HG03060 (cell line): ENCODE results near the gene KRT15.

Experiments used
- ATAC-seq: cut with Tn5 transposase; IDR thresholded peaks from one replicate; pipeline ENCODE4 v1.9.1; 2021; ENCODE audit warnings: low read depth, moderate number of reproducible peaks; ENCODE audit not compliant: unreplicated experiment

KRT15 gene

GRCh38 chr17:41518789-41519449 lies at the start of gene KRT15:
KRT15 (minus strand) TSS chr17:41518890; CDS start chr17:41518827, 63 bp downstream.
- no peak for ATAC-seq

DNA sequence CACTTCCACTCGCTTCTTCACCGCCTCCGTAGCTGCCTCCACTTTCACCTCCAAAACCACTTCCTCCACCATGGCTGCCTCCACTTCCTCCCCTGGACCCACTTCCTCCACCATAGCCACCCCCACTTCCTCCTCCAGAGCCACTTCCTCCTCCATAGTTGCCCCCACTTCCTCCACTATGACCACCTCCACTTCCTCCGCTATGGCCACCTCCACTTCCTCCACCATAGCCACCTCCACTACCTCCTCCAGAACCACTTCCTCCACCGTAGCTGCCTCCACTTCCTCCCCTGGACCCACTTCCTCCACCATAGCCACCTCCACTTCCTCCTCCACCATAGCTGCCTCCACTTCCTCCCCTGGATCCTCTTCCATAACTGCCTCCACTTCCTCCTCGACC lies 48.6 kb upstream of the KRT15 start:
- no peak for ATAC-seq

DNA sequence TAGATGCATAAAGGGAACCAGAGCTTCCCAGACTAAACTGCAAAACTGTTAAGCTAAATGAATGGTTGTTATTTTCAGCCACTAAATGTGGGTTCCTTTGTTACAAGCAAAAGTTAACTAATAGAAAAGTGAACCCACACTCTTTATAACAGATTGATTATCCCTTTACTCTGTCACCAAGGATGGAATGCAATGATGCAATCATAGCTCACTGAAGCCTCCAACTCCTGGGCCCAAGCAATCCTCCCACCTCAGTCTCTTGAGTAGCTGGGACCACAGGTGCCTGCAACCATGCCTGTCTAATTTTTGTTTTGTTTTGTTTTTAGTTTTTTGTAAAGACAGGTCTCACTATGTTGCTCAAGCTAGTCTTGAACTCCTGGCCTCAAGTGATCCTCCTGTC lies 46.6 kb upstream of the KRT15 start:
- ATAC-seq: no peak

DNA sequence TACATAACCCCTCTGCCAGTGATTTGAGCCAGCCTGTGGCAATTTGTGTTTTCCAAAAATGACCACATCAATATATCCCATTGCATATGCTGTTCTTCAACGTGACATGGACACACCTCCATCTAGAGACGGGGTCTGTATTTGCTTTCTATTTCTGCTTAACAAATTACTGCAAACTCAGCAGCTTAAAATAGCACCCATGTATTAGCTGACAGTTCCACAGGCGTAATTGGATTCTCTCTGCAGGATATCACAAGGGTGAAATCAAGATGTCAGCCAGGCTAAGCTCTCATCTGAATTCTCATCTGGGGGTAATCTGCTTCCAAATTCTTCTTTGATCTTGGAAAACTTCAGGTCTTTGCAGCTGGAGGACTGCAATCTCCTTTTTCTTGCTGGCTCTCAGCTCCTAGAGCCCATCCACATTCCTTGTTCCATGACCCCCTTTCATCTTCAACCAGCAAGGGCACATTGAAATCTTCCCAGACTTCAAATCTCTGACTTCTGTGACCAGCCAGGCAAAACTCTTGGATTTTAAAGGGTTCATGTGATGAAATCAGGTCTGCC lies 45.0 kb upstream of the KRT15 start:
- ATAC-seq: no peak

- no peak for ATAC-seq
Observed at GRCh38 chr17:41561554-41561953, 42.9 kb upstream of the KRT15 start.

DNA sequence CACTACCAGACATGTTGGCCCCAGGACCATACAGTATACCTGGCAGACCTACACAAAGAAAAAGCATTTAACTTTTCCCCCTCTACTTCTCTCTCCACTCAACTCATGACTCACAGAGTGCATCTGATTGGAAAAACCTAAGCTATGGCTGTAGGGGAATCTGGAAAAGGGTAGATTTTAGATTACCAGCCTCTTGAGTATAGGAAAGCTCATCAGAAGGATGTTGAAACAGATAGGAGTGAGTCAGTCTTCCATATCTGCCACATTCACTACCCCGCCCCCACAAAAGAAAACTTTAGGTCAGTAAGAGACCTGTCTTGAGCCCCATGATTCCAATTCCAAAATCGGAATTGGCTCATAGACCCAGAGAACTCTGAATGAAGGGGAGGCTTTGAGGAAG lies 40.9 kb upstream of the KRT15 start:
- no peak for ATAC-seq

GRCh38 chr17:41556931-41557330 lies 38.2 kb upstream of the KRT15 start:
- no peak for ATAC-seq

DNA sequence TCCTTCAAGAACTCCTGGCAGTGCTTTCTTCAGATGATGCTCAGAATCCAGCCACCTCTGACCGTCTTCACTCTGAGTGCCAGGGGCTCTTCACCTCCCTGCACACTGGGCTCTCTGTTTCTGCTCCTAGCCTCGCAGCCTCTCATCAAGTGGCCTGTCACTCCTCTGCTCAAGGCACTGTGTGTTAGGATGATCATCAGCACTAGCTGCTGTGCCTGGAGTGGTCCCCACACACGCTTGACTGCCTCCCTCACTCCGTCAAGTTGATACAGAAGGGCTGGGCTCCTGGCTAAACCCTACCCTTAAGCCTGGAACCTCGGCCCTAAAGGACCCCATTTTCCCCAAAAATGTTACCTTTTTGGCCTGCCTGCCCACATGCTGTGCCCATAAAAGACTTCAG lies 37.6 kb upstream of the KRT15 start:
- ATAC-seq: no peak

DNA sequence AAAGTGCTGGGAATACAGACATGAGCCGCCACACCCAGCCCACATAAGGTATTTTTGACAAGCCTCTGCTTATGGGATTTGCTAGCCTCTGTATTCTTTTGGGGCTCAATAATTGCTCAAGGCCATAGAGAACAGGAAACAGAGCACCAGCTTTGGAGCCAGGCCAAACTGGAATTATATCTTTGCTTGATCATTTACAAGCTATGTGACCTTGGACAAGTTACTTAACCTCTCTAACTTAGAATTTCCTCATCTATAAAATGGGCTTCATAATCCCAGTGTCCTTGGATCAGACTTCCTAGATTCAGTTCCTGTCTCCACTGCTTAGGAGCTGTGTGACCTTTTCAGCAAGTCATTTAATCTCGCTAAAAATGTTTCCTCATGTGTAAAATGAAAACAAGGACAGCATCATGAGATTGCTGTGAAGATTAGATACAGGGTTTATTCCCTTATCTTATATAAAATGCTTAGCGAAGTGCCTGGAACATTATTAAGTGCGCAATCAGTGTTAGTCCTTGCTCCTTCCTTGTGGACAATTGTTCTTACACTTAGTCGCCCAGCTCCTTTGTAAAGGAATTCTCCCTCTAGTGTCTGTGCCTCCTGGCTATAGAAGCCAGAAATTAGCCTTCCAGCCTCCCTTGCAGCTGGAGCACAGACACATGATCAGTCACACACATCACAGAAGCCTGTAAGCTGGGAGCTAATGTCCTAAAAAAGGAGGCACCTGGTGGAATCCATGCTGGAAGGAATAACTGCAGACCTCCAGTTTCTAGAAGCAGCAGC lies 36.6 kb upstream of the KRT15 start:
- ATAC-seq: no peak

- ATAC-seq: no peak
Observed at GRCh38 chr17:41553987-41554680, 35.4 kb upstream of the KRT15 start.

DNA sequence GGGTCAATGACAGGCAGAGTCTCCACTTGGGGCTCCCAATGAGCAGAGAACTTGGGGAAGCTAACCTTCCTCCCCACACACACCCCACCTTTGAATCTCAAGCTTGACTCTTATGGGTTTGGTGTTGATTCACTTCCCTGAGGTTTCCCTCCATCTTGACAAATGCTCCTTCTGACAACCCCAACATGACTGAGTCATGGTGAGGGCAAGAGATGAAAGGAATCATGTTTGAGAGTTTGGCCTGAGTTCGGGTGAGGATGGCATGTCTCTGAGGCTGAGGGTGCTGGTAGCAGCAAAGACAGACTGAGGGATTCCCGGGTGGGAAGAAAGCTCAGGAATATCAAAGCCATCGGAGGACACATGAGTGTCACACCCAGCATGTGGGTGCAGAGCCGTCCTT lies 34.5 kb upstream of the KRT15 start:
- no peak for ATAC-seq

GRCh38 chr17:41552455-41552854 lies 33.8 kb upstream of the KRT15 start:
- no peak for ATAC-seq

DNA sequence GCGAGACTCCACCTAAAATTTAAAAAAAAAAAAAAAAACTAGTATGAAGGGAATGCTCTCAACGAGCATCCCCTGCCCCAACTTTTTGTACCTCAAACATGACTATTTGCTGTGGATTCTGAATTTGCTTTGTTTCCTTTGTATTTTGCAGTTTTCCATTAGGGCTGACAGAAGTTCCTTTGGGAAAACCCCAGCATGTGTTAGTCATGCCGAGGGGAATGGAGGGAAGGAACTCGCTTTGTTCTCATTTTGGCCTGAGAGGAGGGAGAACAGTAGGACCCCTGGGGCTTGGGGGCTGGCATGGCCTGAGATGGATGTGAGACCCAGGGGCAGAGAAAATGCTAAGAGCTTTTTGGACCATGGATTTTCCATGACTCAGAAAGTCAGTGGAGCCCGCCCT lies 32.7 kb upstream of the KRT15 start:
- no peak for ATAC-seq

GRCh38 chr17:41549596-41550039 lies 30.9 kb upstream of the KRT15 start:
- ATAC-seq: no peak

- ATAC-seq: no peak
Observed at GRCh38 chr17:41548844-41549595, 30.3 kb upstream of the KRT15 start.

DNA sequence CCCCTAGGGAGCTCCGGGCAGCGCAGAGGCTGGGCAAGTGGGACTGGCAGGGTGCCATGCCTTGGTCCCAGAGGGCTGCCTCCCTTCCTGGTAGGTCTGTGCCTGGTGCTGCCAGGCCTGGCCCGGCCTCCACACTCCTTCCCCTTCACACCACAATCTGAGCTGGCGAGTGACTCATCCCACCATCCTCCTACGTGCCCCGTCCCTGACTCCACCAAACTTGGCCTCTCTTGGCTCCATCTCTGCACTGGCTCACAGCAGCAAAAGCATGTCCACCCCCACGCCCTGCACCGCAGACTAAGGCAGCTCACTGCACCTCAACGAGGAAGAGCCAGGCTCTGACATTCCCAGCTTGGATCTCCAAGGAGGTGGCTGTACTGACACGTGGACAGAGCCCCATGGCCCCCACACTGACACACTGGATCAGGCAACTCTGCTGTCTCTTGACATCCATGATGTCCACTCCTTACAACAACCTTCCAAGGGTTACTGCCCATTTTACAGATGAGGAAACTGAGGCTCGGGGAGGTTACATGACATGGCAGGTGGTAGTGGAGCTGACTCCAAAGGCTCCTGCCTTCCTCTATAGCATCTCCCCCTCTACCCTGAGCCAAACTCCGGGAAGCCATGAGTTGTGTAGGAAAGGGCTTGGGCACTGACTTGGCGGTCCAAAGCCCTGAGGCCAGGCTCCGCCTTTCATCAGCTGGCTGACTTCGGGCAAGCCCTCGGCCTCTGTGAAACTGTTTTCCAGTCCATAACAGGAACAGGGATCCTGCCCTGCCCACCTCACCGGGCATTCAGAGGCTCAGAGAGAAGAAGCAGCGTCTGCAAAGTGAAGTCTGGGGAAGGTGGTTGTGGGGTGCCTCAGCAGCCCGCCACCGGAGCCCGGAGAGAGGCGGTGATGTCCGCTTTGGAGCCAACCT lies 29.5 kb upstream of the KRT15 start:
- ATAC-seq: no peak

- no peak for ATAC-seq
Observed at GRCh38 chr17:41547378-41547841, 28.7 kb upstream of the KRT15 start.

DNA sequence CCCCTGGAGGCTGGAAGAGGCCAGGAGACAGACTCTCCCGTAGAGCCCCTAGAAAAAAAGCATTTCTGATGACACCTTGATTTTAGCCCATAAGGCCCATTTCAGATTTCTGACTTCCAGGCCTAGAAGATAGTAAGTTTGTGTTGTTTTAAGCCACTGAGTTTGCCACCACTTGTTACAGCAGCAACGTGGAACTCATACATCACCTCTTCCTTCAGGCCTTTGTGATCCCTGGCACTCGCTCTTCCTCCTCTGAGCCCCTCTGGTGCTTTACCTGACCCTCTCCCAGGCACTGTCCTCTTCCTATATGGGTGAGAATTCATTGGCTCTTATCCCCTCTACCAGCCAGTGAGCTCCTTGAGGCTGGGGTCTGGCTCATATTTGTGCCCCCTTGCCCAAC lies 28.1 kb upstream of the KRT15 start:
- ATAC-seq: no peak

DNA sequence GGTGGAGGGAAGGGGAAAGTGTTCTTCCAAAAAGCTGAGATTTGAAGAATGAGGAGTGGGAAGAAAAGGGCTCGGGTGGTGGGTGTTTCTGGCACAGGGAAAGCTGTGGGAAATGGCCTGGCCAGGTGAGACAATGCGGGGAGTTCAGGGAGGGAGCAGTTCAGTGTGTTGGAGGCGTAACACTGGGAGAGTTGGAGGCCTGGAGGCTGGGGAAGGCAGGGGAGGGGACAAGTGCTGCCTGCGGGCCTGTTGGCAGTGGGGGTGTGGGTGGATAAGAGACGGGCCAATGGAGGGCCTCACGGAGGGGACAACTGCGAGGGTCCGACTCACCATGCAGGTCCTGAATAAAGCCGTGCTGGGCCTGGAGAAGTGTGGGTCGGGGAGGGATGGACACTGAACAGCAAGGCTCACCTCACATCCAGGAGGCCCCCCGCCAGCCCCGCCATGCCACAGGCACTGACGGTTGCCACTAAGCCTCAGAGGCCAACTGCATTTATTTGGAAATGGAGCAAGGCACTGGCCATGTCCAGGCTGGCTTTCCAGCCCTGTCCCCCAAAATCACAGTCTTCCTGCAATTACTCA lies 27.2 kb upstream of the KRT15 start:
- no peak for ATAC-seq
